Psoas muscle (tissue), 8 donors: ENCODE measurements around the gene SURF2. TPM values are rescaled to one million over a fixed set of nuclear protein-coding genes. Genes with fewer than 3 reads are reported as not detected.

Experiments
- ATAC-seq, 4 donors: fragments of 200-7000 bp; cut with Tn5 transposase; one replicate each; pipeline ENCODE4 v1.9.1; 2020; ENCODE audit warnings: moderate library complexity in 3 of 4, mild to moderate bottlenecking in 2 of 4
- DNase-seq, 2 donors: peaks; one replicate each; pipeline ENCODE4 v3.0.0-alpha.2; 2020
- H3K27ac ChIP-seq: fragments of 200-600 bp; one replicate; pipeline ENCODE4 v1.8.0; 2022
- H3K27me3 ChIP-seq, 3 donors: fragments of 200-600 bp in 1 of 3; one replicate each; pipeline versions ENCODE4 v1.6.1 to v1.8.0; 2013 to 2022; ENCODE audit warnings: low read length in 2 of 3, mild to moderate bottlenecking in 2 of 3, moderate library complexity in 1 of 3; ENCODE audit not compliant: insufficient read depth in 3 of 3
- H3K36me3 ChIP-seq, 2 donors: fragments of 200-600 bp in 1 of 2; one replicate each; pipeline versions ENCODE4 v1.6.1 to v1.8.0; 2013 to 2022; ENCODE audit warnings: low read depth in 1 of 2, mild to moderate bottlenecking in 1 of 2, moderate library complexity in 1 of 2; ENCODE audit not compliant: insufficient read depth in 1 of 2
- H3K4me1 ChIP-seq: fragments of 200-600 bp; one replicate; pipeline ENCODE4 v1.8.0; 2022
- H3K4me3 ChIP-seq: fragments of 200-600 bp; one replicate; pipeline ENCODE4 v1.8.0; 2022; ENCODE audit warnings: mild to moderate bottlenecking
- H3K9me3 ChIP-seq: fragments of 200-600 bp; one replicate; pipeline ENCODE4 v1.8.0; 2022
- CTCF ChIP-seq: fragments of 200-600 bp; IDR thresholded peaks from one replicate; pipeline ENCODE4 v1.8.0; 2022; ENCODE audit warnings: antibody characterized with exemption
- WGBS, 3 donors: extraction: QIAGEN DNeasy Blood & Tissue Kit; methylation state at CpG; one replicate each; pipeline versions ENCODE4 v1.1.6 to v1.1.7; 2013; 5-methylcytosine and 5-hydroxymethylcytosine counted together
- intact Hi-C, 2 donors: fragments of 100-400 bp; cut with DNase I; formaldehyde crosslinking; loops; one replicate each; pipeline versions ENCODE4 v1.11.0 to v1.14.2; 2022
- polyA plus RNA-seq, 3 donors: library from polyadenylated mRNA; stranded (reverse); fragments of 200-250 nt; gene quantifications; one replicate each; pipeline ENCODE4 v1.2.3, GENCODE V29; 2013
- total RNA-seq, 4 donors: library from RNA; stranded (reverse); fragmentation: NEBNext Ultra II Directional in 2 of 4; extraction: Animal tissue kit (Norgen Biotek cat#: 25700) in 2 of 4; gene quantifications; one replicate each; pipeline versions ENCODE4 v1.2.1 to v1.2.4, GENCODE V29; 2021 to 2023
- donor health status: healthy with polysubstance abuse.
- donor health status: DM: no; HTN: no; CAD: no; lungs with moderate emphysema.
- donor health status: Bipolar disorder and iron deficiency.
- donor health status: healthy.
- donor health status: DM: yes; HTN: yes; CAD: no.
- donor health status: DM: no; HTN: no; CAD: no.
- donor health status: DM: no; HTN: no; CAD: no.
- donor health status: DM: yes; HTN: yes; CAD: no.

The SURF2 gene
- total and polyA plus RNA-seq, 7 donors, result 10.9 to 50.6 (median 13.8) TPM

GRCh38 chr9:133401588-133401987 lies 45.2 kb downstream of the SURF2 start:
- Histone ChIP-seq H3K27ac (no peak overlapping the region), H3K27me3 (peaks cover 0 to 2% (median 2%) of the 10 kb centered on the region in 3 donors), H3K4me1 (peaks cover 17% of the 10 kb centered on the region), H3K9me3 (no peaks in the 10 kb centered on the region), H3K4me3 (no peak overlapping the region), H3K36me3 (peaks cover 0 to 29% of the 10 kb centered on the region in 2 donors)
- DNase-seq (no peak), ATAC-seq (no peak)
- WGBS, 3 donors, result 86 to 92% (median 90%) methylated on average over 6 of the region's 6 CpGs
- intact Hi-C loops, result loop anchor here in 1 of 2 donors (5.0 kb wide), 1 partner anchor 214 kb away; no protein-coding TSS in a partner anchor
- no peak for TF ChIP-seq CTCF

GRCh38 chr9:133402689-133403088 lies 46.3 kb downstream of the SURF2 start:
- H3K27ac ChIP-seq, result no peak overlapping the region
- no peaks in the 10 kb centered on the region for H3K9me3 ChIP-seq
- ATAC-seq (no peak), DNase-seq (no peak)
- H3K36me3 ChIP-seq, result peaks cover 0 to 39% of the 10 kb centered on the region in 2 donors
- intact Hi-C loops, result loop anchor here in 1 of 2 donors (5.0 kb wide), 1 partner anchor 215 kb away; no protein-coding TSS in a partner anchor
- H3K27me3 ChIP-seq, result no peaks in the 10 kb centered on the region
- peaks cover 18% of the 10 kb centered on the region for H3K4me1 ChIP-seq
- no peak for TF ChIP-seq CTCF
- no peak overlapping the region for H3K4me3 ChIP-seq
- WGBS, 3 donors, result 71 to 85% (median 80%) methylated on average over 7 of the region's 7 CpGs

DNA sequence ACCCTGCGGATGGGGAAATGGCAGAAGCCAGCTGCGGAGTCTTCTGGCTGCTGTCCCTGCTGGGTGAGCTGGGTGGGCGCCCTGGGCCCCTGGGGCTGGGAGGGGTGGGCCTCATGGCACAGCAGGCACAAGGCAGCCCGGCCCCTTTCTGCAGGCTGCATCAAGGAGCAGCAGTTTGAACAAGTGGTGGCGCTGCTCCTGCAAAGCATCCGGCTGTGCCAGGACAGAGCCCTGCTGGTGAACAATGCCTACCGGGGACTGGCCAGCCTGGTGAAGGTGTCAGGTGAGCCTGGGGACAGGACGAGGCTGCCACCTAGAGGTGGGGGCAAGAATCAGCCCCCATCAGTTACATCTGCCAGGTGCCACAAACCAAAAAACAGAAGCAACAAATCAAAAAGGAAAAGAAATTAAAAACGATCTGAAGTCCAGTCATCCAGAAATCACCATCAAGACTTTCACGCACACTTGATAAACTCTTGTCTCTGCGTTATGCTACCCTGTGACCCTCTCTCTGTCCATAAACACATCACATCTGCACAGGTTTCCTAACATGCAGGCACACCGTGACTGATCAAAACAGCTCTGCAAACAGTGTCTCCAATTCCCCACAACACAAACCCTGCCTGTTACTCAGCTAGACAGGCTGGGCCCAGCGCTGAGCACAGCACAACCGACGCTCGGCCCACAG lies 47.6 kb downstream of the SURF2 start:
- Histone ChIP-seq H3K27me3 (no peaks in the 10 kb centered on the region), H3K9me3 (no peaks in the 10 kb centered on the region), H3K36me3 (peaks cover 0 to 48% of the 10 kb centered on the region in 2 donors), H3K4me3 (no peak overlapping the region), H3K4me1 (peaks cover 18% of the 10 kb centered on the region), H3K27ac (no peak overlapping the region)
- DNase-seq (peak in 1 of 2 donors; percentile 71), ATAC-seq (peak; percentile 37 to 49 (median 46))
- peak; percentile 66 for TF ChIP-seq CTCF
- intact Hi-C loops, result loop anchor here in 1 of 2 donors (2.0 to 5.0 kb wide), 2 partner anchors 27 to 217 kb away; partner anchors contain the start of genes STKLD1 and SURF4
- 77 to 82% (median 78%) methylated on average over 16 of the region's 16 CpGs for WGBS, 3 donors

DNA sequence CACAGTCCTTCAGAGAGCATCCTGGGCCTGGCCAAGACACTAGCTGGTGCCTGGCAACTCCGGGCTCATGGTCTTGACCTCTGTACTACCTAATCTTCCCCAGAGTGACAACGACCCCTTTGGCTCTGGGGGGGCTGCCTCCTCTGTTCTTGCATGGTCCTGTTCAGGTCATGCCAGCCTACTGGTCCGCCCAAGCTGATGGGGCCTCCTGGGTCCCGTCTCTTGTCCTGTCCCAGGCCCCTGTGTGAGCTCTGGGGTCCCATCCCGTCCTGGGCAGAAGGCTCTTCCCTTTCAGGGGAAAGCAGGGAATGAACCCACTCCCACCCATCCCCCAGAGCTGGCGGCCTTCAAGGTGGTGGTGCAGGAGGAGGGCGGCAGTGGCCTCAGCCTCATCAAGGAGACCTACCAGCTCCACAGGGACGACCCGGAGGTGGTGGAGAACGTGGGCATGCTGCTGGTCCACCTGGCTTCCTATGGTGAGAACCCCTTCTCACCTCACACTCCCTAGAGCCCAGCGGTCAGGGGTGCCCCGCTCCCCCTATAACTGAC lies 48.2 kb downstream of the SURF2 start:
- Histone ChIP-seq H3K27ac (no peak overlapping the region), H3K4me3 (no peak overlapping the region), H3K4me1 (peaks cover 18% of the 10 kb centered on the region), H3K27me3 (no peaks in the 10 kb centered on the region), H3K36me3 (peaks cover 0 to 55% of the 10 kb centered on the region in 2 donors), H3K9me3 (no peaks in the 10 kb centered on the region)
- DNase-seq, result no peak
- ATAC-seq, result no peak
- 88 to 92% (median 89%) methylated on average over 12 of the region's 12 CpGs for WGBS, 3 donors
- TF ChIP-seq CTCF, result no peak
- intact Hi-C loops, result loop anchor here (2.0 to 5.0 kb wide), 4 partner anchors 28 to 217 kb away; partner anchors contain the start of genes STKLD1 (in 1 of the 2), SURF1 (in 1 of the 2), SURF2 (in 1 of the 2) and SURF4 (in 1 of the 2)
